CD8-positive, alpha-beta memory T cell (primary cell): ENCODE results near the gene SPATA12. TPM values are rescaled to one million over a fixed set of nuclear protein-coding genes. Genes with fewer than 3 reads are reported as not detected.
A peak's percentile ranks its signal among the peaks of the same experiment; 100 is the strongest.

ENCODE experiments used
- CTCF ChIA-PET: fragments of 350-600 bp; sonication (Branson Sonifier 250); formaldehyde crosslinking; loops from one replicate; lab custom pipeline; 2021; ENCODE audit warnings: antibody characterized with exemption; lab: Charles Lee
- POLR2A ChIA-PET: fragments of 350-600 bp; sonication (Branson Sonifier 250); formaldehyde crosslinking; loops from one replicate; lab custom pipeline; 2021; ENCODE audit warnings: antibody characterized with exemption; lab: Charles Lee
- DNase-seq, 5 donors: peaks; one replicate each; pipeline versions ENCODE4 v3.0.0 to v3.0.0-alpha.2; 2020 to 2022; ENCODE audit warnings: mixed read lengths in 1 of 5
- H3K27ac ChIP-seq: one replicate; pipeline ENCODE4 v1.7.0; 2013; ENCODE audit warnings: low read depth, mild to moderate bottlenecking, low read length, moderate library complexity
- H3K27me3 ChIP-seq: 2 replicates; pipeline ENCODE4 v1.7.0; 2013; ENCODE audit warnings: low read length, mild to moderate bottlenecking; ENCODE audit not compliant: insufficient read depth, poor library complexity, severe bottlenecking
- H3K36me3 ChIP-seq: 2 replicates; pipeline ENCODE4 v1.7.0; 2013; ENCODE audit warnings: mild to moderate bottlenecking, low read length, moderate library complexity; ENCODE audit not compliant: insufficient read depth
- H3K4me1 ChIP-seq: 2 replicates; pipeline ENCODE4 v1.7.0; 2013; ENCODE audit warnings: mild to moderate bottlenecking, low read length, moderate library complexity; ENCODE audit not compliant: insufficient read depth
- H3K4me3 ChIP-seq: 2 replicates; pipeline ENCODE4 v1.7.0; 2013; ENCODE audit warnings: mild to moderate bottlenecking, low read length
- H3K9me3 ChIP-seq: 2 replicates; pipeline ENCODE4 v1.7.0; 2013; ENCODE audit warnings: mild to moderate bottlenecking, low read length
- H3K27ac Mint-ChIP-seq, 8 donors: one replicate each; pipeline ENCODE4 v1.8.0; 2020 to 2021; ENCODE audit warnings: mixed read lengths in 8 of 8, mild to moderate bottlenecking in 6 of 8, inconsistent platforms in 3 of 8, moderate library complexity in 3 of 8
- H3K27me3 Mint-ChIP-seq, 2 donors: one replicate each; pipeline ENCODE4 v1.8.0; 2020 to 2021; ENCODE audit warnings: mixed read lengths in 2 of 2, mild to moderate bottlenecking in 1 of 2, moderate library complexity in 1 of 2
- H3K36me3 Mint-ChIP-seq, 3 donors: one replicate each; pipeline ENCODE4 v1.8.0; 2020 to 2021; ENCODE audit warnings: mixed read lengths in 3 of 3, inconsistent platforms in 1 of 3, mild to moderate bottlenecking in 1 of 3
- H3K4me1 Mint-ChIP-seq, 3 donors: one replicate each; pipeline ENCODE4 v1.8.0; 2020 to 2021; ENCODE audit warnings: mixed read lengths in 3 of 3, inconsistent platforms in 1 of 3, mild to moderate bottlenecking in 1 of 3
- H3K4me3 Mint-ChIP-seq, 7 donors: one replicate each; pipeline ENCODE4 v1.8.0; 2020 to 2021; ENCODE audit warnings: mixed read lengths in 7 of 7, mild to moderate bottlenecking in 6 of 7, moderate library complexity in 4 of 7, inconsistent platforms in 2 of 7
- H3K9me3 Mint-ChIP-seq, 5 donors: one replicate each; pipeline ENCODE4 v1.8.0; 2020 to 2022; ENCODE audit warnings: mixed read lengths in 5 of 5, mild to moderate bottlenecking in 3 of 5, moderate library complexity in 2 of 5, inconsistent platforms in 1 of 5
- polyA plus RNA-seq: library from polyadenylated mRNA; unstranded; fragments of 300-500 nt; fragmentation: Illumina TruSeq; gene quantifications from one replicate; pipeline ENCODE4 v1.2.3, GENCODE V29; 2021
- total RNA-seq, 2 experiments: library from RNA; stranded (reverse); gene quantifications; one replicate each; pipeline ENCODE4 v1.2.3, GENCODE V29; 2021

Gene SPATA12
- total and polyA plus RNA-seq, 3 experiments from 2014 or later, result not detected

DNA sequence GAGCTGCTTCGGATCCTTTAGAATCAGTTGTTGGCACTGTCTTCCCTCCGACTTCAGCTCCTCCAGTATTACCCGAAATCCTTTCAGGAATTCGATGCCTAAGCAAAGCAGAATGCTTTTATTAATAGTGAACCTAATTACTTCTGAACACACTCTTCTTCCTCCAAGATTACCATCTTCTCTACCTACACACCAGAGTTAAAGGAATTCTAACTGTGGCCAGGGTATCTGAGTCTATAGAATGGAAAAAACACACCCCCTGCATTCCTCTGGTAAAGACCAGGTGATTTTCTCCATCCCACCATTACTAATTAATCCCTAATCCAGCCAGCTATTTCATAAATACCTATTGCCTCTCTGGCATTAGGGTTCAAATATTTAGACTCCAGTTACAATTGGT is 49.8 kb downstream of the SPATA12 start:
- no peaks in the 10 kb centered on the region for H3K36me3 ChIP-seq
- H3K9me3 ChIP-seq, result no peaks in the 10 kb centered on the region
- Mint-ChIP-seq H3K27me3 (peaks cover 8 to 31% of the 10 kb centered on the region in 2 donors), H3K4me1 (peaks cover 0 to 4% (median 2%) of the 10 kb centered on the region in 3 donors), H3K36me3 (no peaks in the 10 kb centered on the region), H3K9me3 (no peaks in the 10 kb centered on the region), H3K4me3 (no peak overlapping the region), H3K27ac (no peak overlapping the region)
- H3K27me3 ChIP-seq, result peaks cover 5% of the 10 kb centered on the region
- POLR2A ChIA-PET, result interaction anchor here (0.5 kb wide), 1 partner anchor 424 kb away, joined by 4 read pairs; no protein-coding TSS in a partner anchor
- no peak overlapping the region for H3K27ac ChIP-seq
- CTCF ChIA-PET, result interaction anchor here (1.2 kb wide), 1 partner anchor 9 kb away, joined by 8 read pairs; no protein-coding TSS in a partner anchor
- H3K4me1 ChIP-seq, result no peaks in the 10 kb centered on the region
- no peak for DNase-seq
- H3K4me3 ChIP-seq, result no peak overlapping the region

DNA sequence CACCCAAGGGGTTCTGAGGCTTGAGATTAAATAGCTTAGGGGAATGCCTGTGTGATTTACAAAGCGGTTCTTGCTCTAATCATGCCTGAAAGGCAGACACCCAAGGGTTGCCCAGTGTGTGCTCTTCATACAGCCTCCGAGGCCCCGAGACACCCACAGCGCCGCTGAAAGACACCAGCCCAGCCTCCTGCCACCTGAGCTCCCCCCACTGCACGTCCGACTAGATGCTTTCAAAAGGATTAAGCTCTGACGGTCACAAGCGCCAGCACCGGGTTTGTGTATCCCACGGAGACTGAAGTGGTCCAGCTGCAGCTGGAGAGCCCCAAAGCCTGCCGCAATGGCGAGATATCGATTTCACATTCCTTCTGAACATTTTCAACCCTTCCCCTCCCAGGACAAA is 50.3 kb downstream of the SPATA12 start:
- no peaks in the 10 kb centered on the region for H3K4me1 ChIP-seq
- ChIA-PET CTCF (interaction anchor here (1.2 kb wide), 1 partner anchor 10 kb away, joined by 8 read pairs; no protein-coding TSS in a partner anchor), POLR2A (no interaction called here)
- peaks cover 0 to 4% (median 2%) of the 10 kb centered on the region in 3 donors for H3K4me1 Mint-ChIP-seq
- H3K27ac Mint-ChIP-seq, result no peak overlapping the region
- no peaks in the 10 kb centered on the region for H3K9me3 ChIP-seq
- DNase-seq, result no peak
- H3K27me3 Mint-ChIP-seq, result peaks cover 10 to 31% of the 10 kb centered on the region in 2 donors
- no peak overlapping the region for H3K4me3 ChIP-seq
- no peaks in the 10 kb centered on the region for H3K36me3 Mint-ChIP-seq
- no peaks in the 10 kb centered on the region for H3K9me3 Mint-ChIP-seq
- H3K27me3 ChIP-seq, result peaks cover 5% of the 10 kb centered on the region
- no peaks in the 10 kb centered on the region for H3K36me3 ChIP-seq
- H3K4me3 Mint-ChIP-seq, result peak overlapping the region in 1 of 7 donors; percentile 73
- no peak overlapping the region for H3K27ac ChIP-seq

DNA sequence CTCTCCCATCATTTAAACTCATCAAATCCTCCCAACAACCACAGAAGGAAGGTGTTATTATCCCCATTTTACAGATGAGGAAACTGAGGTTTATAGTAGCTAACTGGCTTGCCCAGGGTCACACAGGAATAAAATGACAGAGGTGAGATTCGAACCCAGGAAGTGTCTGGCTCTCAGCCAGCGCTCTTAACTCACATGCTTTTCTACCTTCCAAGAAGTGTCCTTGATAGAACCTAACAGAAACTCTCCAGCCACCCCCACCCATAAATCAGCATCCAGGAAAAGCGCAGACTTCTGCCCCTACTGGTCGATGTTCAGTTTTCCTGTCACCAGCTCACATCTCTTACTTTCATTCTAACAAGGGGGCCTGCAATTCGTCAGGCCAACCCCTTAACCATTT is 51.7 kb downstream of the SPATA12 start:
- CTCF ChIA-PET, result no interaction called here
- Mint-ChIP-seq H3K36me3 (no peaks in the 10 kb centered on the region), H3K4me3 (peak overlapping the region in 1 of 7 donors; percentile 16), H3K4me1 (peaks cover 0 to 4% (median 2%) of the 10 kb centered on the region in 3 donors), H3K9me3 (no peaks in the 10 kb centered on the region), H3K27ac (no peak overlapping the region), H3K27me3 (peaks cover 10 to 31% of the 10 kb centered on the region in 2 donors)
- DNase-seq, result no peak
- Histone ChIP-seq H3K27me3 (peaks cover 5% of the 10 kb centered on the region), H3K4me3 (no peak overlapping the region), H3K36me3 (no peaks in the 10 kb centered on the region), H3K27ac (no peak overlapping the region), H3K4me1 (no peaks in the 10 kb centered on the region), H3K9me3 (no peaks in the 10 kb centered on the region)
- POLR2A ChIA-PET, result no interaction called here

- H3K9me3 Mint-ChIP-seq, result no peaks in the 10 kb centered on the region
- H3K27me3 Mint-ChIP-seq, result peaks cover 2 to 30% of the 10 kb centered on the region in 2 donors
Measured at GRCh38 chr3:57116501-57116900, 56.0 kb downstream of the SPATA12 start.

GRCh38 chr3:57118254-57118653 is 57.8 kb downstream of the SPATA12 start:
- CTCF ChIA-PET, result no interaction called here
- H3K9me3 Mint-ChIP-seq, result no peaks in the 10 kb centered on the region
- H3K27ac Mint-ChIP-seq, result no peak overlapping the region

More at GRCh38 chr3:57116501-57116900, 56.0 kb downstream of the SPATA12 start:
- Histone ChIP-seq H3K4me3 (no peak overlapping the region), H3K27ac (no peak overlapping the region), H3K9me3 (no peaks in the 10 kb centered on the region), H3K4me1 (no peaks in the 10 kb centered on the region), H3K36me3 (no peaks in the 10 kb centered on the region), H3K27me3 (no peaks in the 10 kb centered on the region)
- H3K36me3 Mint-ChIP-seq, result no peaks in the 10 kb centered on the region
- POLR2A ChIA-PET, result no interaction called here
- CTCF ChIA-PET, result no interaction called here
- H3K4me1 Mint-ChIP-seq, result peaks cover 0 to 4% (median 2%) of the 10 kb centered on the region in 3 donors
- DNase-seq, result no peak
- H3K4me3 Mint-ChIP-seq, result no peak overlapping the region
- no peak overlapping the region for H3K27ac Mint-ChIP-seq

GRCh38 chr3:57120040-57120439 is 59.6 kb downstream of the SPATA12 start:
- Mint-ChIP-seq H3K27me3 (peaks cover 2 to 34% of the 10 kb centered on the region in 2 donors), H3K36me3 (no peaks in the 10 kb centered on the region), H3K4me1 (no peaks in the 10 kb centered on the region), H3K27ac (no peak overlapping the region), H3K9me3 (no peaks in the 10 kb centered on the region), H3K4me3 (no peak overlapping the region)
- no peaks in the 10 kb centered on the region for H3K4me1 ChIP-seq
- no peak overlapping the region for H3K4me3 ChIP-seq
- H3K27me3 ChIP-seq, result no peaks in the 10 kb centered on the region
- no peaks in the 10 kb centered on the region for H3K36me3 ChIP-seq
- H3K27ac ChIP-seq, result no peak overlapping the region
- ChIA-PET CTCF (no interaction called here), POLR2A (no interaction called here)
- H3K9me3 ChIP-seq, result no peaks in the 10 kb centered on the region
- no peak for DNase-seq

More at GRCh38 chr3:57118254-57118653, 57.8 kb downstream of the SPATA12 start:
- peaks cover 2 to 32% of the 10 kb centered on the region in 2 donors for H3K27me3 Mint-ChIP-seq
- Histone ChIP-seq H3K27ac (no peak overlapping the region), H3K9me3 (no peaks in the 10 kb centered on the region), H3K4me3 (no peak overlapping the region), H3K4me1 (no peaks in the 10 kb centered on the region), H3K27me3 (no peaks in the 10 kb centered on the region), H3K36me3 (no peaks in the 10 kb centered on the region)
- H3K36me3 Mint-ChIP-seq, result no peaks in the 10 kb centered on the region
- no peaks in the 10 kb centered on the region for H3K4me1 Mint-ChIP-seq
- POLR2A ChIA-PET, result no interaction called here
- no peak for DNase-seq
- H3K4me3 Mint-ChIP-seq, result no peak overlapping the region

- Histone ChIP-seq H3K4me3 (no peak overlapping the region), H3K9me3 (no peaks in the 10 kb centered on the region), H3K27ac (no peak overlapping the region), H3K36me3 (no peaks in the 10 kb centered on the region), H3K27me3 (no peaks in the 10 kb centered on the region), H3K4me1 (no peaks in the 10 kb centered on the region)
- Mint-ChIP-seq H3K27ac (no peak overlapping the region), H3K4me1 (no peaks in the 10 kb centered on the region), H3K9me3 (no peaks in the 10 kb centered on the region), H3K4me3 (no peak overlapping the region), H3K27me3 (peaks cover 2 to 34% of the 10 kb centered on the region in 2 donors), H3K36me3 (no peaks in the 10 kb centered on the region)
- CTCF ChIA-PET, result no interaction called here
- no peak for DNase-seq
- POLR2A ChIA-PET, result no interaction called here
Measured at GRCh38 chr3:57120451-57121174, 60.1 kb downstream of the SPATA12 start.
